Measurements from ENCODE around the gene HIVEP1. TPM values are rescaled to one million over a fixed set of nuclear protein-coding genes. Genes with fewer than 3 reads are reported as not detected.
"Not testable (repeated sequence)": the region's sequence is repeated elsewhere in the genome, so short reads cannot be mapped to it uniquely, and the experiment has no call there.

The HIVEP1 gene
- total RNA-seq, 2 donors from 2014 or later, result 33.6 to 35.1 TPM

GRCh38 chr6:12102350-12102749 lies 90.2 kb downstream of the HIVEP1 start:
- DNase-seq, result no peak
- H3K36me3 ChIP-seq (ENCODE audit: control insufficient read depth, insufficient read depth, low read length), result no peaks in the 10 kb centered on the region
- H3K4me1 ChIP-seq (ENCODE audit: control insufficient read depth, insufficient read depth, low read length), result no peaks in the 10 kb centered on the region
- H3K27me3 ChIP-seq (ENCODE audit: control insufficient read depth, insufficient read depth, low read length, poor library complexity, severe bottlenecking), result no peaks in the 10 kb centered on the region
- TF ChIP-seq, protein P1, sequence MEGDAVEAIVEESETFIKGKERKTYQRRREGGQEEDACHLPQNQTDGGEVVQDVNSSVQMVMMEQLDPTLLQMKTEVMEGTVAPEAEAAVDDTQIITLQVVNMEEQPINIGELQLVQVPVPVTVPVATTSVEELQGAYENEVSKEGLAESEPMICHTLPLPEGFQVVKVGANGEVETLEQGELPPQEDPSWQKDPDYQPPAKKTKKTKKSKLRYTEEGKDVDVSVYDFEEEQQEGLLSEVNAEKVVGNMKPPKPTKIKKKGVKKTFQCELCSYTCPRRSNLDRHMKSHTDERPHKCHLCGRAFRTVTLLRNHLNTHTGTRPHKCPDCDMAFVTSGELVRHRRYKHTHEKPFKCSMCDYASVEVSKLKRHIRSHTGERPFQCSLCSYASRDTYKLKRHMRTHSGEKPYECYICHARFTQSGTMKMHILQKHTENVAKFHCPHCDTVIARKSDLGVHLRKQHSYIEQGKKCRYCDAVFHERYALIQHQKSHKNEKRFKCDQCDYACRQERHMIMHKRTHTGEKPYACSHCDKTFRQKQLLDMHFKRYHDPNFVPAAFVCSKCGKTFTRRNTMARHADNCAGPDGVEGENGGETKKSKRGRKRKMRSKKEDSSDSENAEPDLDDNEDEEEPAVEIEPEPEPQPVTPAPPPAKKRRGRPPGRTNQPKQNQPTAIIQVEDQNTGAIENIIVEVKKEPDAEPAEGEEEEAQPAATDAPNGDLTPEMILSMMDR (conservative IDR thresholded peaks at IDR 0.05), result no peak
- Mint-ChIP-seq H3K4me1 (peaks cover 9% of the 10 kb centered on the region), H3K4me3 (no peak overlapping the region), H3K36me3 (ENCODE audit: low read depth) (peaks cover 11% of the 10 kb centered on the region), H3K9me3 (peaks cover 6% of the 10 kb centered on the region), H3K27ac (no peak overlapping the region), H3K27me3 (ENCODE audit: insufficient read depth) (no peaks in the 10 kb centered on the region)
- WGBS, 2 experiments (ENCODE audit: insufficient coverage in 1 of 2, insufficient read length in 1 of 2), result 92 to 100% methylated on average over 2 of the region's 2 CpGs
- no peak overlapping the region for H3K27ac ChIP-seq (ENCODE audit: low read depth, low read length)
- peaks cover 11% of the 10 kb centered on the region for H3K9me3 ChIP-seq (ENCODE audit: control insufficient read depth, low read length)
- H3K4me3 ChIP-seq (ENCODE audit: low read length), result no peak overlapping the region
- no peak overlapping the region for H3K9ac ChIP-seq (ENCODE audit: extremely low read depth, low read length, poor library complexity, severe bottlenecking)

GRCh38 chr6:12103158-12103557 lies 91.0 kb downstream of the HIVEP1 start:
- TF ChIP-seq, protein P1 (conservative IDR thresholded peaks at IDR 0.05), result no peak
- DNase-seq, result no peak
- H3K9ac ChIP-seq (ENCODE audit: extremely low read depth, low read length, poor library complexity, severe bottlenecking), result no peak overlapping the region
- H3K36me3 ChIP-seq (ENCODE audit: control insufficient read depth, insufficient read depth, low read length), result no peaks in the 10 kb centered on the region
- Mint-ChIP-seq H3K4me1 (peaks cover 9% of the 10 kb centered on the region), H3K4me3 (no peak overlapping the region), H3K36me3 (ENCODE audit: low read depth) (peaks cover 19% of the 10 kb centered on the region), H3K27ac (peak overlapping the region; percentile 44), H3K9me3 (peaks cover 14% of the 10 kb centered on the region), H3K27me3 (ENCODE audit: insufficient read depth) (no peaks in the 10 kb centered on the region)
- peaks cover 14% of the 10 kb centered on the region for H3K9me3 ChIP-seq (ENCODE audit: control insufficient read depth, low read length)
- 96 to 100% methylated on average over 2 of the region's 3 CpGs for WGBS, 2 experiments (ENCODE audit: insufficient coverage in 1 of 2, insufficient read length in 1 of 2)
- H3K4me1 ChIP-seq (ENCODE audit: control insufficient read depth, insufficient read depth, low read length), result no peaks in the 10 kb centered on the region
- H3K4me3 ChIP-seq (ENCODE audit: low read length), result no peak overlapping the region
- H3K27me3 ChIP-seq (ENCODE audit: control insufficient read depth, insufficient read depth, low read length, poor library complexity, severe bottlenecking), result no peaks in the 10 kb centered on the region
- no peak overlapping the region for H3K27ac ChIP-seq (ENCODE audit: low read depth, low read length)

DNA sequence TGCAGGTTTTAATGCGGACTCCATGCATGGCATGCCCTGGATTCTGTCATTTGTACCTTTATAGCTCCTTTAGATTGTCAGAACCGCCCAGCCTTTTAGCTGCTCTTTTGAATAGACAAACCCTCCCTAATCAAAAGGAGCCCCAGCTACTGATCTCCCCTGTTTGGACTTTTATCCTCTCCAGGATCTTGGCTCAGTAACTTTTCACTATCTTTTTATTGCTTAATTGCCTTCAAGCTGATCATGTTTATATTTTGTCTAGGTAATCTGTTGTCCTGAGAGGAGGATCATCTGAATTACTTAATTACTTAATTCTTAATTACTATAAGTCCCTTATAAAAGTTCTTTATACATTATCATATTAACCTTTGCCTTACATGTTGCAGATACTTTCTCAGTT lies 93.2 kb downstream of the HIVEP1 start:
- Histone ChIP-seq H3K36me3 (ENCODE audit: control insufficient read depth, insufficient read depth, low read length) (peaks cover 12% of the 10 kb centered on the region), H3K27me3 (ENCODE audit: control insufficient read depth, insufficient read depth, low read length, poor library complexity, severe bottlenecking) (no peaks in the 10 kb centered on the region), H3K9ac (ENCODE audit: extremely low read depth, low read length, poor library complexity, severe bottlenecking) (no peak overlapping the region), H3K9me3 (ENCODE audit: control insufficient read depth, low read length) (peaks cover 14% of the 10 kb centered on the region), H3K4me3 (ENCODE audit: low read length) (no peak overlapping the region), H3K4me1 (ENCODE audit: control insufficient read depth, insufficient read depth, low read length) (no peaks in the 10 kb centered on the region), H3K27ac (ENCODE audit: low read depth, low read length) (no peak overlapping the region)
- 95 to 100% methylated on average over 1 to 2 of the region's 2 CpGs for WGBS, 2 experiments (ENCODE audit: insufficient coverage in 1 of 2, insufficient read length in 1 of 2)
- H3K9me3 Mint-ChIP-seq, result peaks cover 18% of the 10 kb centered on the region
- H3K4me1 Mint-ChIP-seq, result no peaks in the 10 kb centered on the region
- no peak overlapping the region for H3K27ac Mint-ChIP-seq
- no peaks in the 10 kb centered on the region for H3K27me3 Mint-ChIP-seq (ENCODE audit: insufficient read depth)
- H3K36me3 Mint-ChIP-seq (ENCODE audit: low read depth), result peaks cover 28% of the 10 kb centered on the region
- H3K4me3 Mint-ChIP-seq, result no peak overlapping the region
- TF ChIP-seq, protein P1 (conservative IDR thresholded peaks at IDR 0.05), result no peak
- no peak for DNase-seq

DNA sequence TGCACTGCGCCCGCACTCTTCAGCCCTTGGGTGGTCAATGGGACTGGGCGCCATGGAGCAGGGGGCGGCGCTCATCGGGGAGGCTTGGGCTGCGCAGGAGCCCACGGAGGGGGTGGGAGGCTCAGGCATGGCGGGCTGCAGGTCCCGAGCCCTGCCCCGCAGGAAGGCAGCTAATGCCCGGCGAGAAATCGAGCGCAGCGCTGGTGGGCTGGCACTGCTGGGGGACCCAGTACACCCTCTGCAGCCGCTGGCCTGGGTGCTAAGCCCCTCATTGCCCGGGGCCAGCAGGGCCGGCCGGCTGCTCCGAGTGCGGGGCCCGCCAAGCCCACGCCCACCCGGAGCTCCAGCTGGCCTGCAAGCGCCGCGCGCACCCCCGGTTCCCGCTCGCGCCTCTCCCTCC lies 96.3 kb downstream of the HIVEP1 start:
- not testable (repeated sequence) for H3K27ac ChIP-seq (ENCODE audit: low read depth, low read length); H3K4me1 Mint-ChIP-seq; H3K27me3 Mint-ChIP-seq (ENCODE audit: insufficient read depth); DNase-seq; H3K27ac Mint-ChIP-seq; H3K4me1 ChIP-seq (ENCODE audit: control insufficient read depth, insufficient read depth, low read length); H3K4me3 ChIP-seq (ENCODE audit: low read length); H3K9ac ChIP-seq (ENCODE audit: extremely low read depth, low read length, poor library complexity, severe bottlenecking); H3K4me3 Mint-ChIP-seq; H3K27me3 ChIP-seq (ENCODE audit: control insufficient read depth, insufficient read depth, low read length, poor library complexity, severe bottlenecking)
- H3K36me3 ChIP-seq (ENCODE audit: control insufficient read depth, insufficient read depth, low read length), result peaks cover 27% of the 10 kb centered on the region
- WGBS, 2 experiments (ENCODE audit: insufficient coverage in 1 of 2, insufficient read length in 1 of 2), result 95 to 100% methylated on average over 4 to 31 of the region's 33 CpGs
- H3K9me3 ChIP-seq (ENCODE audit: control insufficient read depth, low read length), result peaks cover 14% of the 10 kb centered on the region
- Mint-ChIP-seq H3K9me3 (peaks cover 18% of the 10 kb centered on the region), H3K36me3 (ENCODE audit: low read depth) (peaks cover 36% of the 10 kb centered on the region)

Measured in endodermal cell (in vitro differentiated cells).